Stimulated activated CD8-positive, alpha-beta memory T cell treated with anti-CD3 and anti-CD28 coated beads, Interleukin-4, amount 100 ng/mL, for 48 hours (primary cell): ENCODE data around the gene ZDHHC11.
"Not testable (repeated sequence)": the region's sequence is repeated elsewhere in the genome, so short reads cannot be mapped to it uniquely, and the experiment has no call there.

ENCODE experiments used
- DNase-seq: peaks from one replicate; pipeline ENCODE4 v3.0.0-alpha.2; 2020

The ZDHHC11 gene

GRCh38 chr5:758698-759053 lies 92.1 kb downstream of the ZDHHC11 start:
- DNase-seq, result no peak

GRCh38 chr5:757931-758697 lies 92.7 kb downstream of the ZDHHC11 start:
- DNase-seq, result peak; percentile 37

- DNase-seq, result peak; percentile 25
These were observed 93.3 kb downstream of the ZDHHC11 start for GRCh38 chr5:757346-757930.

- DNase-seq, result peak; percentile 21
These were observed 93.9 kb downstream of the ZDHHC11 start for GRCh38 chr5:756865-757345.

- DNase-seq, result peak; percentile 22
These were observed 94.6 kb downstream of the ZDHHC11 start for GRCh38 chr5:756171-756570.

- DNase-seq, result peak; percentile 29
These were observed 96.6 kb downstream of the ZDHHC11 start for GRCh38 chr5:754143-754632.

GRCh38 chr5:753567-754142 lies 97.1 kb downstream of the ZDHHC11 start:
- DNase-seq, result peak; percentile 22

- peak; percentile 19 for DNase-seq
These were observed 98.2 kb downstream of the ZDHHC11 start for GRCh38 chr5:752532-753115.

GRCh38 chr5:751992-752391 lies 98.8 kb downstream of the ZDHHC11 start:
- peak; percentile 21 for DNase-seq

- peak; percentile 11 for DNase-seq
These were observed 99.3 kb downstream of the ZDHHC11 start for GRCh38 chr5:751496-751895.

GRCh38 chr5:750226-750625 lies 100.6 kb downstream of the ZDHHC11 start:
- DNase-seq, result peak; percentile 11

GRCh38 chr5:749101-749670 lies 101.6 kb downstream of the ZDHHC11 start:
- peak; percentile 24 for DNase-seq

GRCh38 chr5:748011-748980 lies 102.5 kb downstream of the ZDHHC11 start:
- DNase-seq, result peak; percentile 22

- not testable (repeated sequence) for DNase-seq
These were observed 103.4 kb downstream of the ZDHHC11 start for GRCh38 chr5:747303-747844.

- DNase-seq, result no peak
These were observed 104.5 kb downstream of the ZDHHC11 start for GRCh38 chr5:746258-746761.
